GM12878 (cell line): ENCODE results near the gene MCC. TPM values are rescaled to one million over a fixed set of nuclear protein-coding genes. Genes with fewer than 3 reads are reported as not detected.

Source experiments
- ATAC-seq: fragments of 200-7000 bp; cut with Tn5 transposase; 3 replicates; pipeline ENCODE4 v1.9.1; 2020; ENCODE audit warnings: mild to moderate bottlenecking, moderate library complexity
- BruUV-seq: library from RNA; stranded (reverse); fragments of 400-500 nt; replicated peaks from 2 replicates; lab custom pipeline; 2021; lab: Mats Ljungman, UMichigan
- CTCF ChIA-PET: fragments of 300-600 bp; sonication (Branson Sonifier 250); formaldehyde crosslinking; extraction: SDS; loops from one replicate; lab custom pipeline; 2021; ENCODE audit warnings: inconsistent platforms; lab: Yijun Ruan, JAX
- POLR2A ChIA-PET: fragments of 350-600 bp; formaldehyde crosslinking; extraction: SDS; loops from one replicate; lab custom pipeline; 2021; ENCODE audit warnings: inconsistent platforms; lab: Charles Lee
- RAD21 ChIA-PET: fragments of 300-600 bp; sonication (Branson Sonifier 250); formaldehyde crosslinking; loops from one replicate; lab custom pipeline; 2023; ENCODE audit warnings: antibody characterized with exemption; ENCODE audit not compliant: unreplicated experiment; lab: Charles Lee
- SMC1A ChIA-PET: fragments of 300-600 bp; sonication (Branson Sonifier 250); formaldehyde crosslinking; loops from one replicate; lab custom pipeline; 2023; ENCODE audit not compliant: unreplicated experiment, uncharacterized antibody; lab: Charles Lee
- DNase-seq: peaks from one replicate; pipeline ENCODE4 v3.0.0-alpha.2; 2011; ENCODE audit warnings: low read depth, low spot score
- FAIRE-seq: peaks from 3 replicates; lab custom pipeline; 2011; peaks lifted over from hg19 to GRCh38; lab: Jason Lieb, UNC
- H2AFZ ChIP-seq: 2 replicates; pipeline ENCODE4 v1.6.0; 2011; ENCODE audit warnings: low read depth, low read length, control low read depth; ENCODE audit not compliant: control insufficient read depth
- H3K27ac ChIP-seq: 2 replicates; pipeline ENCODE4 v1.5.1; 2011; ENCODE audit warnings: control low read depth; ENCODE audit not compliant: control insufficient read depth, insufficient read depth
- H3K27me3 ChIP-seq, 2 experiments: replicated peaks in 1 of 2; 2 replicates each; pipeline versions ENCODE4 v1.6.0 to v1.6.1; 2011; ENCODE audit warnings: low read length in 1 of 2; ENCODE audit not compliant: control insufficient read depth in 2 of 2, insufficient read depth in 2 of 2
- H3K36me3 ChIP-seq, 2 experiments: 2 replicates each; pipeline ENCODE4 v1.5.1; 2011; ENCODE audit warnings: low read length in 1 of 2; ENCODE audit not compliant: control insufficient read depth in 2 of 2, insufficient read depth in 2 of 2
- H3K4me1 ChIP-seq: 2 replicates; pipeline ENCODE4 v1.6.1; 2011; ENCODE audit warnings: mild to moderate bottlenecking, low read length, moderate library complexity, mixed read lengths; ENCODE audit not compliant: control insufficient read depth, insufficient read depth
- H3K4me2 ChIP-seq: 2 replicates; pipeline ENCODE4 v1.6.0; 2011; ENCODE audit warnings: control low read depth; ENCODE audit not compliant: control insufficient read depth, insufficient read depth
- H3K4me3 ChIP-seq: fragments of 200-600 bp; sonication (generic); 2 replicates; pipeline ENCODE4 v1.5.1; 2016
- H3K79me2 ChIP-seq: 2 replicates; pipeline ENCODE4 v1.6.0; 2011; ENCODE audit warnings: low read length; ENCODE audit not compliant: control insufficient read depth, insufficient read depth
- H3K9ac ChIP-seq: 2 replicates; pipeline ENCODE4 v1.8.0; 2011; ENCODE audit warnings: low read length, control low read depth, mixed read lengths; ENCODE audit not compliant: control insufficient read depth, insufficient read depth
- H3K9me3 ChIP-seq: replicated peaks from 3 replicates; pipeline ENCODE4 v1.5.1; 2011; ENCODE audit warnings: mild to moderate bottlenecking, low read length; ENCODE audit not compliant: control insufficient read depth, insufficient read depth
- H4K20me1 ChIP-seq: 2 replicates; pipeline ENCODE4 v1.6.0; 2011; ENCODE audit not compliant: control insufficient read depth, insufficient read depth
- CHD1 ChIP-seq: IDR thresholded peaks from 2 replicates; pipeline ENCODE4 v1.6.1; 2012; ENCODE audit warnings: low read depth, low read length, improper control_type of control experiment
- E2F4 ChIP-seq: IDR thresholded peaks from 2 replicates; pipeline ENCODE4 v1.6.1; 2012; ENCODE audit warnings: low read depth, low read length, improper control_type of control experiment
- EED ChIP-seq: sonication (generic); IDR thresholded peaks from 2 replicates; pipeline ENCODE4 v1.6.1; 2016; ENCODE audit warnings: antibody characterized with exemption, low read depth
- ELK1 ChIP-seq: IDR thresholded peaks from 2 replicates; pipeline ENCODE4 v1.6.1; 2012; ENCODE audit warnings: low read depth, low read length, improper control_type of control experiment
- FOXK2 ChIP-seq: fragments of 450-650 bp; IDR thresholded peaks from 2 replicates; pipeline ENCODE4 v1.6.1; 2017; ENCODE audit warnings: mild to moderate bottlenecking, moderate library complexity
- HDGF ChIP-seq: fragments of 450-650 bp; IDR thresholded peaks from 2 replicates; pipeline ENCODE4 v1.6.1; 2016; ENCODE audit warnings: antibody characterized with exemption
- MTA3 ChIP-seq: IDR thresholded peaks from 2 replicates; pipeline ENCODE4 v1.6.1; 2012; ENCODE audit warnings: low read length, inconsistent platforms, borderline replicate concordance
- NR2C2 ChIP-seq: IDR thresholded peaks from 2 replicates; pipeline ENCODE4 v1.6.1; 2011; ENCODE audit warnings: borderline replicate concordance, low read depth; ENCODE audit not compliant: control insufficient read depth, insufficient read length
- PAX8 ChIP-seq: fragments of 450-650 bp; IDR thresholded peaks from 2 replicates; pipeline ENCODE4 v1.6.1; 2017; ENCODE audit warnings: mild to moderate bottlenecking, moderate library complexity
- POLR2AphosphoS2 ChIP-seq: IDR thresholded peaks from 2 replicates; pipeline ENCODE4 v1.6.1; 2011; ENCODE audit warnings: low read depth, mild to moderate bottlenecking, low read length, improper control_type of control experiment, moderate library complexity
- POLR2AphosphoS5 ChIP-seq: IDR thresholded peaks from 2 replicates; pipeline ENCODE4 v1.6.1; 2011; ENCODE audit warnings: mild to moderate bottlenecking, low read length, inconsistent platforms
- RAD21 ChIP-seq: IDR thresholded peaks from 2 replicates; pipeline ENCODE4 v1.6.1; 2011; ENCODE audit warnings: mild to moderate bottlenecking, low read depth, low read length, moderate library complexity; ENCODE audit not compliant: insufficient read depth
- RCOR1 ChIP-seq: conservative IDR thresholded peaks from 2 replicates; pipeline ENCODE4 v1.6.1; 2012; ENCODE audit warnings: low read depth, low read length, improper control_type of control experiment
- SPI1 ChIP-seq: IDR thresholded peaks from 2 replicates; pipeline ENCODE4 v1.6.1; 2011; ENCODE audit warnings: low read depth, mild to moderate bottlenecking, low read length, moderate library complexity, borderline replicate concordance; ENCODE audit not compliant: insufficient read depth
- TARDBP ChIP-seq: IDR thresholded peaks from 2 replicates; pipeline ENCODE4 v1.6.1; 2016; ENCODE audit warnings: borderline replicate concordance
- TCF7 ChIP-seq: IDR thresholded peaks from 2 replicates; pipeline ENCODE4 v1.6.1; 2014; ENCODE audit warnings: antibody characterized with exemption, borderline replicate concordance
- WRNIP1 ChIP-seq: IDR thresholded peaks from 2 replicates; pipeline ENCODE4 v1.6.1; 2011; ENCODE audit warnings: low read depth, low read length, improper control_type of control experiment, borderline replicate concordance
- YY1 ChIP-seq: IDR thresholded peaks from 2 replicates; pipeline ENCODE4 v1.6.1; 2011; ENCODE audit warnings: low read depth, mild to moderate bottlenecking, low read length
- ZNF592 ChIP-seq: fragments of 450-650 bp; IDR thresholded peaks from 2 replicates; pipeline ENCODE4 v1.6.1; 2017; ENCODE audit warnings: mild to moderate bottlenecking, moderate library complexity
- WGBS: methylation state at CpG from one replicate; pipeline ENCODE4 v1.1.6; 2016; ENCODE audit warnings: low lambda C conversion rate; ENCODE audit not compliant: insufficient replicate concordance, insufficient coverage; ENCODE audit errors: missing lambda C conversion rate; 5-methylcytosine and 5-hydroxymethylcytosine counted together
- in situ Hi-C: fragments of 300-500 bp; cut with MboI; formaldehyde crosslinking; loops from 9 replicates; pipeline ENCODE4 v1.14.3; 2018; ENCODE audit warnings: mixed read lengths
- intact Hi-C: fragments of 100-400 bp; cut with micrococcal nuclease; formaldehyde crosslinking; loops from one replicate; pipeline ENCODE4 v1.14.2; 2022; ENCODE audit not compliant: unreplicated experiment
- polyA plus RNA-seq, 11 experiments: library from polyadenylated mRNA; depleted of rRNA in 4 of 11; unstranded in 6 of 11; stranded (reverse) in 5 of 11; fragments of >200 nt; fragmentation: Nextera tagmentation in 4 of 11; fragmentation: Illumina TruSeq in 1 of 11; extraction: Ambion mirVana in 4 of 11; extraction: Trizol in 1 of 11; gene quantifications; 1 replicate in 1 of 11; 2 replicates in 10 of 11; pipeline versions ENCODE4 v1.2.1 to v1.2.3, GENCODE V29; 2011 to 2016; ENCODE audit warnings: inconsistent platforms in 2 of 11, missing spikeins in 2 of 11, low read depth in 1 of 11
- total RNA-seq, 4 experiments: library from RNA; depleted of rRNA in 3 of 4; stranded (reverse); fragments of >200 nt in 3 of 4; fragmentation: Illumina TruSeq in 1 of 4; extraction: Trizol in 1 of 4; gene quantifications; 2 replicates each; pipeline versions ENCODE4 v1.2.1 to v1.2.3, GENCODE V29; 2013 to 2021

The MCC gene
- total and polyA plus RNA-seq, 10 of the 15 experiments (the other 5 are each of a cell fraction or from before 2014, with no cell fraction given) = 0.03 to 0.86 (median 0.16) TPM

DNA sequence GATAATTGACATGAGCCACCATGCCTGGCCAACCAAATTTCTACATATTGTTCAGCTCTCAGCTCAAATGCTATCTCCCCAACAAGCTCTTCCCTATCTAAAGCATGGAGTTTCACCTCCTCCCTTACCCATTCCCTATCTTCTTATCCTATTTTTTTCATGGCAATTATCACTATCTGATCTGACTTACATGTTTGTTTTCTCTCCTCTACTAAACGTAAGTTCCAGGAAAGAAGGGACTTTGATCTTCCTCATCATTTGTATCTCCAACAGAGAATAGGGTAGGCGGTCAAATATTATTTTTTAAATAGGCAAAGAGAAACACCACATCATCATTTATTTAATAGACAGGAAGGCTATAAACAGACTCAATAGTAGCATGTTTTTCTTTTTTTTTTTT is 381.4 kb downstream of the MCC start:
- no peak overlapping the region for H3K4me2 ChIP-seq
- no peaks in the 10 kb centered on the region for H3K9me3 ChIP-seq
- 46% methylated on average over 2 of the region's 2 CpGs for WGBS

More for the DNA sequence above, 381.4 kb downstream of the MCC start:
- TF ChIP-seq MTA3 (no peak), TARDBP (no peak), YY1 (no peak), FOXK2 (no peak), WRNIP1 (no peak), POLR2AphosphoS5 (no peak), POLR2AphosphoS2 (no peak), E2F4 (no peak), CHD1 (no peak), SPI1 (no peak), TCF7 (no peak), RAD21 (no peak), EED (no peak), ELK1 (no peak), NR2C2 (no peak), HDGF (no peak), ZNF592 (no peak), PAX8 (no peak), RCOR1 (no peak)
- in situ Hi-C loops (no loop called here), intact Hi-C loops (no loop called here)
- Histone ChIP-seq H3K9ac (no peak overlapping the region), H4K20me1 (no peaks in the 10 kb centered on the region), H3K27me3 (no peaks in the 10 kb centered on the region; a peak in 1 of 4 replicates), H3K27ac (no peak overlapping the region), H3K36me3 (no peaks in the 10 kb centered on the region), H3K4me3 (no peak overlapping the region), H3K79me2 (no peaks in the 10 kb centered on the region), H2AFZ (no peak overlapping the region), H3K4me1 (no peaks in the 10 kb centered on the region)
- DNase-seq (no peak), ATAC-seq (no peak), FAIRE-seq (no peak)
- no TSS peak for BruUV-seq
- ChIA-PET RAD21 (interaction anchor here (0.7 kb wide), 1 partner anchor 280 kb away, joined by 4 read pairs; no protein-coding TSS in a partner anchor), SMC1A (no interaction called here), POLR2A (no interaction called here), CTCF (no interaction called here)
